Suppressor macrophage (primary cell): ENCODE data around the gene PPARG.
A peak's percentile ranks its signal among the peaks of the same experiment; 100 is the strongest.
"Not testable (repeated sequence)": the region's sequence is repeated elsewhere in the genome, so short reads cannot be mapped to it uniquely, and the experiment has no call there.

Source experiments
- DNase-seq, 4 experiments: peaks; one replicate each; pipeline ENCODE4 v3.0.0-alpha.2; 2020 to 2022

Gene PPARG

GRCh38 chr3:12443781-12444522 is 155.1 kb downstream of the PPARG start:
- DNase-seq, result no peak

GRCh38 chr3:12444582-12445471 is 156.0 kb downstream of the PPARG start:
- DNase-seq, result no peak

GRCh38 chr3:12445523-12446240 is 156.8 kb downstream of the PPARG start:
- DNase-seq, result no peak

- DNase-seq, result no peak
These were observed 157.4 kb downstream of the PPARG start for GRCh38 chr3:12446298-12446697.

- DNase-seq, result no peak
These were observed 158.2 kb downstream of the PPARG start for GRCh38 chr3:12447075-12447474.

GRCh38 chr3:12448404-12449202 is 159.7 kb downstream of the PPARG start:
- not testable (repeated sequence) for DNase-seq

- DNase-seq, result no peak
These were observed 161.2 kb downstream of the PPARG start for GRCh38 chr3:12449889-12450682.

GRCh38 chr3:12451481-12451880 is 162.6 kb downstream of the PPARG start:
- DNase-seq, result peak in 3 of 4 experiments; percentile 22 to 40 (median 29)

- no peak for DNase-seq
These were observed 163.1 kb downstream of the PPARG start for GRCh38 chr3:12451960-12452359.

GRCh38 chr3:12452361-12453330 is 163.8 kb downstream of the PPARG start:
- peak in 1 of 4 experiments; percentile 16 for DNase-seq

GRCh38 chr3:12454076-12454815 is 165.4 kb downstream of the PPARG start:
- no peak for DNase-seq

GRCh38 chr3:12454816-12455121 is 165.9 kb downstream of the PPARG start:
- no peak for DNase-seq

- no peak for DNase-seq
These were observed 166.9 kb downstream of the PPARG start for GRCh38 chr3:12455740-12456139.

GRCh38 chr3:12456441-12456840 is 167.6 kb downstream of the PPARG start:
- DNase-seq, result no peak

GRCh38 chr3:12457380-12457779 is 168.5 kb downstream of the PPARG start:
- not testable (repeated sequence) for DNase-seq

GRCh38 chr3:12458901-12459300 is 170.0 kb downstream of the PPARG start:
- peak; percentile 82 to 93 (median 90) for DNase-seq

GRCh38 chr3:12460127-12460526 is 171.3 kb downstream of the PPARG start:
- DNase-seq, result no peak

GRCh38 chr3:12461097-12461649 is 172.3 kb downstream of the PPARG start:
- no peak for DNase-seq
